T-helper 22 cell (primary cell): Measurements from ENCODE around the gene FGF18.

Source experiments
- DNase-seq: peaks from one replicate; pipeline ENCODE4 v3.0.0-alpha.2; 2020; ENCODE audit warnings: low read depth

FGF18 gene

DNA sequence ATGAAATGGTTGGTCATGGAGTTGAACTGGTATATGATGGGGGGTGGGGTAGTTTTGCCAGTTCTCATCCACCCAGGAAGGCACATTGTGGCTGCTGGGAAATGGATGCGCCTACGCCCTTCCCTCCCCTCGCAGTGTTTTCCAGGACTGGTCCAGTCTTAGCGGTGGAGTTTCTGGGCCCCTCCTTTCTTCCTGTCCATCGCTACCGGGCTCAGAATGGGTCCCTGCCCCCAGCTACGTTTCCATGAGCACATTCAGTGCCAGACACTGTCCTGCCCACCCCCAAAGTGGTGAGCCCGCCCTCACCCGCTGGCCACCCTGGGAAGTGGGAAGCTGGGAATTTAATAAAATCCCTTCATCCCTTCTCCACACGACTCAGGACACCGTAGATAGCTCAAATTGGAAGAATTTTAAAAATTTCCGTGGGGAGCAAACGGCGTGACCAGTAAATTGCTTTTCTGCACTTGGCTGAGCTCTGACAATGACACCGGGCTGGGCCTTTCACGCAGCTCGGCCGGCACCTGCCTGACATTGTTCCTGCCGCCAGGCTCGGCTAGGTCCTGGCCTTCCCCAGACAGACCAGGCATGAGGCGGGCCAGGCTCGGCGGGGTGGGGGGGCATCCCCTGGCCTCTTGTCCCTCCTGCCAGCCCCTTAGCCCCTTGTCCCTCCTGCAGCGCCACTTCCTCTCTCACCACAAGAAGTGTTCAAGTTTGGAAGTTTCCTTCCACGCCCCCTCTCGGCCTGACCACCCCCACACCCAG is 3.6 kb downstream of the FGF18 start:
- no peak for DNase-seq

DNA sequence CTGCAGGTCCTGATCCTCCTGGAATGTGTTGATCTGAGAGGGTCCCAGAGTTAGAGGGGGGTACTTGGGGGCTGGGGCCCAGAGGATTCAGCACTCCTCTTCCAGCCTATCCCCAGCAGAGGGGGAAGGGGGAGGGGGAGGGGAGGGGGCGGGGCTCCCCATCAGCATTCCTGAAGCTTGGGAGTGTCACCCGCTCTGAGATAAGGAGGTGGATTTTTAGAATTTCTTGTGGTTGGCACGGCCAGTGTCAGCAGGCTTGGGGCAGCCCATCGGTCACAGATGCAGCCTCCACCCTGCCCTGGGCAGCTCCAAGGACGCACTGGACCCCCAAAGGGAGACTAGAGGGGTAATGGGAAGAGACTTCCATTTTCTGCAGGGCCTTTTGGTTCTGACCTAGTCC is 5.3 kb downstream of the FGF18 start:
- DNase-seq = no peak

DNA sequence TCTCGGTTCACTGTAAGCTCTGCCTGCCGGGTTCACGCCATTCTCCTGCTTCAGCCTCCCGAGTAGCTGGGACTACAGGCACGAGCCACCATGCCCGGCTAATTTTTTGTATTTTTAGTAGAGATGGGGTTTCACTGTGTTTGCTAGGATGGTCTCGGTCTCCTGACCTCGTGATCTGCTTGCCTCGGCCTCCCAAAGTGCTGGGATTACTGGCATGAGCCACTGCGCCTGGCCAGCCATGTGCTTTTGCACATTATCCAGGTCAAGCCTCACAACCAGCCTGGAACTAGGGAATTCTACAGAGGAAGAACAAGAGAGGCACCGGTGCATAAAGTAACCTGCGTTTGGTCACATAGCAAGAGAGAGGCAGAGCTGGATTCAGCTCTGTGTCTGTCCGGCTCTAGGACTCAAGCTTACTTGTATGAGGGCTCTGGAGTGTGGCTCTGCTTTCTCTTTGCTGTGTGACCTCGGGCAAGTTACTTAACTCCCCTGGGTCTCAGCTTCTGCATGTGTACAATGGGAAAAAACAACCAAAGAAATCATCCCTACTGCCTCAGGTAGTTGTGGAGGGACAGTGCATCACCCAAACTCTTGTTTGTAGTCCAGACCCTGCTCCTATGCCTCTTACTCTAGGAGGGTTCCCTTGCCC is 6.3 kb downstream of the FGF18 start:
- no peak for DNase-seq

DNA sequence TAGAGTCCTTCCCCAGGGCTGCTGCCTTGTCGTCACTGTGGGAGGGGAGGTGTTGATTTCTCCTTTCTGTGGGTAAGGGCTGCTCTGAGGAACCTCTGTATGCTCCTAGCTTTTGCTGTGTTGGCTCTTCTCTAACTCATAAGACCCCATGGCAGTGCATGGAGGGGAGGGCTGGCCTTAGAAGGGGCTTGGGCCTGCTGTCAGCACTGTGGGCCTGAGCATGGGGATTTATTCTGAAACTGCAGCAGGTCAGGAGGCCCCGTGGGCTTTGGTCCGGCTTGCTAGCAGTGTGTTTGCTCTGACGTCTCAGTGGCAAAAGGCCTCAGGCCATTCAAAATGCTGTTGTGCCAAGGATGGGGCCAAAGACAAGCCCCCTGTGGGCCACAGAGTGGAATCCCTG is 6.8 kb downstream of the FGF18 start:
- DNase-seq = no peak

DNA sequence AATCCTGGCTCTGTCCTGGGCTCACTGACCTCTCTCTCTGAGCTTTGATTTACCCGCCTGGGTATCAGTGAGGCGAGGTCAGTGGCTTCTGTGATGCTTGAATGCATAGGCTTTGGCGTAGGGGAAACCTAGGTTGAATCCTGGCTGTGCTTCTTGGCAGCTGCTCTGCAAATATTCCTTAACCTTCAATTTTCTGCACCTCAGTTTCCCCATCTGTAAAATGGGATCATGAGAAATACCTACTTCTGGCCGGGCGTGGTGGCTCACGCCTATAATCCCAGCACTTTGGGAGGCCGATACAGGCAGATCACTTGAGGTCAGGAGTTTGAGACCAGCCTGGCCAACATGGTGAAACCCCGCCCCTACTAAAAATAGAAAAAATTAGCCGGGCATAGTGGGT is 7.2 kb downstream of the FGF18 start:
- DNase-seq = no peak

DNA sequence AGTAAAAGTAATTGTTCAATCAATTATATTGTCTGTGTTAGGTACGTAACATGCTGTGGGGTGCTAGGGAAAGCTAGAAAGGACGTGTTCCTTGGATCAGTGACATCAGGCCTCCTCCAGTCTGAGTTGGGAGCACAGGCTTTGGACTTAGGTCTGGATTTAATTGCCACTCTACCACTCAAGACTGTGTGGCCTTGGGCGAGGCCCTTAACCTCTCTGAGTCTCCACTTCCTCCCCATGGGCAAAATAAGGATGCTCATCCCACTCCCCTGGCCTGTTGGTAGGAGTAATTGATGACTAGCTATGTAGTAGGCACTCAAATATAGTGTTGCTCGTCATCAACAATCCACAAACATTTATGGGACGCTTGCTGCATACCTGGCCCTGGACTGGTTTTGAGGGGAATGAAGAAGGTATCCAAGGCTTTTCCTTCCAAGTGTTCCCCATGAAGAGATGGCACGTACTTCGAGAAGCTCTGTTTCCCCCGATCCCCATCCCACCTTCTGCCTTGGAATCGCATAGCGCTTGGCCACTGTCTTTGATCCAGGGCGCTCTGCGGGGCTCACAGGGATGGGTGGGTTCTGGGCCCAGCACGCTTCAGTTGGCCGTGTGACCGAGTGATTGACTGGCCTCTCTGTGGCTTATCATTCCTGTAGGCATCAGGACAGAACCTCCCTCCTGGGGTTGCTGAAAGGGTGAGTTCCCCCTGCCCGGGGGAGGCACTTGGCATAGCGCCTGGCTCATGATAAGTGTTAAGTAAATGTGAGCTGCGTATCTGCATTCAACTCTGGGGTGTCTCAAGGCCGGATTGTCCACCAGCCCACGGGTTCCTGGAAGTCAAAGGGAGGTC is 8.1 kb downstream of the FGF18 start:
- no peak for DNase-seq

DNA sequence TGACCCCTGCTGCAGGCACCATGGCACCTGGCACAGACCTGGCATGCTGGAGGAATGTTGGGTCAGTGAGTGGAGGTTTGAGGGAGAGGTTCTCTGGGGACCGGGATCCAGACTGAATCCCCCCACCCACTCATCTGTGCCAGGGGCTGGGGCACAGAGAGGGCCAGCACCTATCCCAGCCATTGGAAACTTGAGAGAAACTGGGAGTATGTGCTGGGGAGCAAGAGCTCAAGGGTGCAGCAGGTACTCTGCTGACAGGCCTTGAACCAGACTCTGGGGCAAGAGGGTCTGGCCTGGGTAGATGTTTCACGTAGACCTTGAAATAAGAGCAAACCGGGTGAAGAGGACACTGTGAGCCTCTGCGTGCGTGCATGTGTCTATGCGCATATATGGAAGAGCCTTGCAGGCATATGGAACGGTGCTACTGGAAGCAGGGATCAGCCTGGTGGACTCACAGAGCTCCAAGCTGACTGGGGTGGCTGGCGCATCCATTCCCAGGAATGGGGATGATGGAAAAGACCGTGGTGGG is 8.8 kb downstream of the FGF18 start:
- no peak for DNase-seq

DNA sequence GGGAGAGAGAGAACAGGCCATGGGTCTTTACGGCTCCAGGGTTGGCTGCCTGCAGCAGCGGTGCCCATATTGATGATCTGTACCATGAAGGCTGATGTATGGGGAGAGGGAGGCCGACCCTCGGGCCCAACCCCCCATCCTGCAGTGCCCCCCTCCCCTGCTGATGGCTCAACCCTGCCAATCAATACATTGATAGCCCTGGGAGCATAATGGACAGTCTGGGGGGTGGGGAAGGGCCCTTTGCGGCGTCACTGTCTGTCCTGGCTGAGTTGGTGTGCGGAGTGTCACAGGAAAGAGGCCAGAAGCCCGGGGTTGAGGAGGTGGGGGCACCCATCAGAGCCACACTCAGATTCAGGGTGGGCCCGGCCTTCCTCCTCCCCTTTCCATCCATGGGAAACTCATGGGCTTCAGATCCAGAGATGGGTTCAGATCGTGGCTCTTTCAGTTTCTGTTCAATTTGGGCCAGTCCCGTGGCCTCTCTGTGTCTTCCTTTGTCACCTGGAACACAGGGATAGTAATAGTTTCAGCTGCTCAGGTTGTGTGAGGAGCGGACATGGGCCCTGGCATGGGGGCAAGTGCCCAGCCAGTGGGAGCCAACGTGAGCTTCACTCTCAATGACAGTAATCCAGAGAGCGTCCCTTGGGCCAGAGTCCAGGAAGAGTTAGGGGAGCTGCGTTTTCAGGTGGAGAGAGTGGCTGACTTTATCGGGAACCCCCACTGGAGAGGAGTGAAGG is 9.5 kb downstream of the FGF18 start:
- no peak for DNase-seq

DNA sequence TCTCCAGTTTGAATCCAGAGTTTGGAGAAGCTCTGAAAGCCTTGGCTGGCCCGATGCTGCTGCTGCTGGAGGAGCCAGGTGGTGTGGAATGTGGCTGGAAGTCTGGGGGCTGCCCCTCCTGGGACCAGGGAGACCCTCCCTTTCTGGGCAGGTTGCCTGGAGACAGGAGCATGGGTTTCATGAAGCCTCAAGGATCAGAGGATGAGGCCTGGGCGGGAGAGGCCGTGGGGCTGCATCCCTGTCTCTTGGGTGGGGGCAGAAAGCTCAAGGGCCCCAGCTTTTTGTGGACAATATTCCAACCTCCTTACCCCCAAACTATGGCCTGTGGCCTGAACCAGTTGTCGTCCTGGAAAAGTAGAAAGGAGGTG is 10.1 kb downstream of the FGF18 start:
- DNase-seq = no peak

DNA sequence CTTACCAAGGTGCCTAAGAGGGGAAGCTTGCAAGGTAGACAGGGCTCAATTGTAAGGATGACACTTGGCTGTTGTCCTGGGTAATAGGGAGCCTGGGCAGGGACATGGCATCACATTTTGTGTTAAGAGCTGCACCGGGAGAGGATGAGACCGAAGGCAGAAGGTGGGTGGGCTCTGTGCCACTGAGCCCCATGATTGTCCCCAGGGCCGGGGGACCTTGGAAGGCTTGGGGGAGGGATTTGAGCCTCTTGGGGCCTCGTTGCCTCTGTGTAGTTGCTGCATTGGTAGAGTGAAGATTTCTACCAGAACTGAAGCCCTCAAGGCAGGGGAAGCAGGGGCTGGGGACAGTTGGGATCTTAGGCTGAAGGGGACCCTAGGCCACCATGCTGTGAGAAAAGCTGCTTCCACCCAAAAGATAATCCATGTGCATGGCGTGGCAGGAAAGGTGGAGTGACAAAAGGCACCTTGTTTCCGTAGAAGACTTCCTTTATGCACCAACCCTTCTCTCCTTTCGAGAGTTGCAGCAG is 11.9 kb downstream of the FGF18 start:
- DNase-seq = no peak

DNA sequence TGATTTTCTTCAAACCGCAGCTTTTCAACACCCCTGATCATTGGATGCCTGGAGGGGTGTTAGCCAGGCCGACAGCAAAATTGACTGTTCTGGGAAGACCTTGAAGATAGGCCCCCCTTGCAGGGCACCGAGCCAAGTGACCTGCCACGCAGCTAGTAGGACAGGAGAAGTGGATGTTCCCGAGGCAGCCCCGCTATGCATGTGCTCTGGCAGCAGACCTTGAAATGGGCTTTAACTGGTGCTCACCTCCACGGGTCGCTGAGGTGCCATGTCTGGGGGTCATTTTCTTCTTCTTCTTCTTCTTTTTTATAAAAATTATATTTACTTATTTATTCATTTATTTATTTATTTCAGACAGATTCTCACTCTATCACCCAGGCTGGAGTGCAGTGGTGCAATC is 12.6 kb downstream of the FGF18 start:
- no peak for DNase-seq

DNA sequence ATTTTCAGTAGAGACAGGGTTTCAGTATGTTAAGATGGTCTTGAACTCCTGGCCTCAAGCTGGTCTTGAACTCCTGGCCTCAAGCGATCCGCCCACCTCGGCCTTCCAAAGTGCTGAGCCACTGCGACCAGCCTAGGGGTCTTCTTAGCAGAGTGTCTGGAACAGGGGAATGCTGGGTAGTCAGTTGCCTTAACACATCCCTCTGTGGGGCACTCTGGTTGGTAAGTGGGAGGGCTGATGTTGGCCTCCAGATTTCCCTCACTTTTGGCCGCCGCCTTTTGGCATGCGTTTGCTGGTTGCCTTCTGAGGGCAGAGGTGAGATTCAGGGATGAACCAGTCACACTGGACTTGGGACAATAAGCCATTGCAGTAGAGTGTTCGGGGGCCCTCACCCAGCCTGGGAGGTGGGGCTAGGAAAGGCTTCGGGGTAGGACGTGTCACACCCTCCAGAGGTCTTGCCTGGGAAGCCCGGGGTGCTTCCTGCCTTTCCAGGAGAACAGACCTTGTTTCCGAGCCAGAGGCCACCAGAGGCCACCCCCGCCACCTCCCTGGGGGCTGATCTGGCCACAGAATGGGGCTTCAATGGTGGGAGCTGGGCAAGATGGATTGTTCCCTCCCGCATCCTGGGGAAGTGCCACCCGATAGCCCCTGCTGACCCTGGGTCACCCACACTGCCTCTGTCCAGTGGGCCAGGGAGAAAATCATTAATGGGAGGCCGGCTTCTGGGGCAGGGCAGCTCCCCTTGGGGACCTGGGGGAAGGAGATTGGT is 13.3 kb downstream of the FGF18 start:
- no peak for DNase-seq

DNA sequence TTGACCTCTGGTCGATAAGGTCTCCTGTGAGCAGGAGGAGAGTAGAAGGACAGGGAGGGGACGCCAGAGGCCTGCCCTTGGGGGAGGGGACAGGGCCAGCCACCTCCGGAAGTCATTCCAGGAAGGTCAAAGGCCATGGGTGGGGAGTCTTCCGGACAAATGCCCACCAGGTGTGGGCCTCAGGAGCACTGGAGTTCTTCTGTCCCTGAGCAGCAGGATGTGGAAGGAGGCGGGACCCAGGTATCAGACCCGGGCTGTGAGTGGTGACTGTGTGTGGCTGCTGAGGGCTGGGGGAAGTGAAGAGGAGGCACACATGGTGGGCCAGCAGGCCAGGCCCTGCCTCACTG is 13.9 kb downstream of the FGF18 start:
- no peak for DNase-seq

DNA sequence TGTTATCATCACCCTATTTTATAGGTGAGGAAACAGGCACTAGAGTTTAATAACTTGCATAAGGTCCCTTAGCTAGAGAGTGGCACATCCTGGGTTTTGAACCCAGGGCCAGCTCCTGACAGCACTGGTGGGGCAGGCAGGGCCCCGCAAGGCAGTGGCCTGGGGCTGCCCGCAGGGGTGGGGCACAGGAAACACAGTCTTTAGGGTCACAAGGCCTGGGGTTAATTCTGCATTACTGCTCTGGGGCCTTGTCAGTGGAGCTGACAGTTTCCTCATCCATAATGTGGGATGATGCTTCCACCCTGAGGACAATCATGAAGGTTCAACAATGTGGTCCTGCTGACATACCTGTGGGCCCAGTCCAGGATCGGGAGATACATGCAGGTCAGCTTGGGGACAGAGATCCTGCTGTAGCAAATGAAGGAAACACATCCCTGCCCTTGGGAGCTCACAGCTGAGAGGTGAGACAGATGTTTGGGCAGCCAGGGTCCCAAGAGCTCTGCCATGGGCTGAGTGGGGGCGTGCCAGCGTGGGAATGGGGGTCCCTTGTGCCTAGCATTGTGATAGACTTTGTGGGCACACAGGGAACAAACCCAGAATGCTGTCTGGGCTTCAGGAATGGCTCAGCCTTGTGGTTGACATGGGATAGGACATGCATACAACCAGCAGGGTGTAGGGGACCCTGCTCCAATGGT is 14.7 kb downstream of the FGF18 start:
- DNase-seq = no peak

DNA sequence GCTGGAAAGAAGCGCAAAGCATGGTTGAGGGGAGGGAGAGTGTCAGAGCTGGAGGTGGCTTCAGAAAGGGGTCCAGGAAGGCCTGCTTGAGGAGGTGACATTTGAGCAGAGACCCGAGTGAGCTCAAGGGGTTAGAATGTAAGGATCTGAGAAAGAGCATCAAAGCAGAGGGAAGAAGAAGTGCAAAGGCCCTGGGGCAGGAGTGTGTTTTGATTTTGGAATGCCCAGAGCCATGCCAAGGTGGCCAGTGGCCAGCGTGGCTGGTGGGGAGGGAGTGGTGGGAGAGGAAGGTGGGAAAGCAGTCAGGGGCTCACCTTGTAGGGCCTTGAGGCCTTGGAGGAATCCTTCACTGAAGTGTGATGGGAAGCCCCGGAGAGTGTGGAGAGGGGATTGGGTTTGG is 15.4 kb downstream of the FGF18 start:
- DNase-seq = no peak

DNA sequence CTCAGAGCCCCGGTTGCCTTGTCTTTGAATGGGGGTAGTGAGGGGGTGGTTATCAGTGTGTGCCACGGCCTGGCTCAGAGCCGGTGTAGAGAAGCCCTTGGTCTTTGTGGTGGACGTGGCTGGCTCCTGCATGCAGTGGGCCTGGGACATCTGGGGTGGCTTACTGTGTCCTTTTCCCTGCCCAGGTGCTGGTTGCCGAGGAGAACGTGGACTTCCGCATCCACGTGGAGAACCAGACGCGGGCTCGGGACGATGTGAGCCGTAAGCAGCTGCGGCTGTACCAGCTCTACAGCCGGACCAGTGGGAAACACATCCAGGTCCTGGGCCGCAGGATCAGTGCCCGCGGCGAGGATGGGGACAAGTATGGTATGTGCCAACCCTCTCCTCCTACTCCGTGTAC is 16.5 kb downstream of the FGF18 start:
- DNase-seq = no peak

DNA sequence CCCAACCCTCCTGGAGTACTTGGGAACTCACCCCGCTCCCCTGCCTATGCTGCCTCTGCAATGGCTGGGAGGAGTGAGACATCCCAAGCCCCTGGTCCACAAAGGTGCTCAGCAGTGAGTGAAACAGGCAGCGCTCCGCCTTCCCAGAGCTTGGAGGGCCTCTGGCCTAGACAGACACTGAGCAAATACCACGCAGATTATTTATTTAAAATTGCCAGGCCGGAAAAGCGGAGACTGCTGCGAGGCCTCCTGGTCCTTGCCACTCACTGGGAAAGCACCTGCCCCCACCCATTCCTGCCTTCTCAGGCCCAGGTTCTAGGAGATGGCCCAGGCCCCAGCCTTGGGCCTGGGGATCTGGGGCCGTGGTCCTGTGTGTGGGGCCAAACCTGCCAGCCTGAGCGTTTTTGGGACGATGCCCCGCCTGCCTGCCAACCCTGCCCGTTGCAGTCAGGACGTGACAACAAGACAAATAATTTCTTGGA is 17.4 kb downstream of the FGF18 start:
- DNase-seq = no peak

DNA sequence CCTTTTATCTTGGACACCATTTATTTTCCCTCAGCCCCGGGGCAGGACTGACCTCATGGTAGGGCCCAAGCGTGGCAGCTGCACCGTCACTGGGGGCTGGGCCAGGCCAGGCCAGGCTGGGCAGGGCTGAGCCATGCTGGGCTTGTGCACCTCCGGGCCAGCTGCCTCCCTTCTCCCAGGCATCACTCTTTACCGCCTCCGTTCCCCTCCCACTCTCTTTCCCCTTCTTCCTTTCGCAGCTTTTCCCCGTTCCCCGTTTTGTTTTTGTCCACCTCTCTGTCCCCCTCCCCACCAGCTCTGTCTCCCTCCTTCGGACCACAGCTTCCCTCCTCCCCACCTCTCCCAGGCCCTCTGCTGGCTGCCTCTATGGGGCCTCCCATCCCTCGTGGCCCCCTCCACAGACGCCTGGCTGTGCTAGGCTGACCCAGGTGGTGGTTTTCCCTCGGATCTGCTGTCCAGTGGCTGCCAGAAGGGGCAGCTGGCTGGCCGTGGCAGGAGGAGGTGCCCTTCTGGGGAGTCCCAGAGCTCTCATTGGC is 17.9 kb downstream of the FGF18 start:
- DNase-seq = no peak

DNA sequence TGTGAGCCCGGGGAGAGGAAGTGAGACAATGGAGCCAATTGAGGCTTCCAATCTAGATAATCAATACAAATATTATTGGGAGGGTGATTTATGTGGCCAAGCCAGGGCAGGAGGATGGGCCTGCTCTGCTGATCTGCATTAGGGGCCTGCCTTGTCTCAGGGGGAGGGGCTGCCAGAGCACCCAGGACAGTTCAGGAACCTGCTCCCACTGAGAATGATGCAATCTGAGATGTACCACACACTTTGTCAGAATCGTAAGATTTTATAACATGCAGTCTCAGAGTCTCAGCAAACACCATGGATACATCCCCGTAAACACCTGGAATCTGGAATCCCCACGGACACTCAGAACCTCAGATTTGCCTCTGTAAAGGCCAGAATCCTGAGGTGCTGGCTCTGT is 19.3 kb downstream of the FGF18 start:
- DNase-seq = no peak

DNA sequence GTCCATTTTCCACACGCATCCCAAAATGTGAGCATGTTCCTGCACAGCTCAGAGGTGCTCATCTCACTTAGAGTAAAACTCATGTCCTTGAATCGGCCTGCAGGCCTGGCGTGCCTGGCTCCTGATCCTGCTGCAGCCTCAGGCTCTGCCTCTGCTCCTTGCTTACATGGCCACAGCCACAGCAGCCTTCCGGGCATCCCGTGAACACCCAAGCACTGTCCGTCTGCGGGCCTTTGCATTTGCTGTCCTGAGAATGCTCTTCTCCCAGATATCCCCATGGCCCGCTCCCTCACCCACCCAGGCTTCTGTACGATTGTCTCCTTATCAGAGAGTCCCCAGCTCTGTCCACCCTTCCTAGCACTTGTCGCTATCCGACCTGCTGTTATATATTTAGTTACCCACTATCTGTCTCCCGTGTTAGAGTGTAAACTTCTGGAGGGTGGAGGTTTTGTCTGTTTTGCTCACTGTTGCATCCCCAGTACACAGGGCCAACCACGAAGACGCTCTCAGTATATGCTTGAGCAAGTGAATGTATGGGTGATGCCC is 21.9 kb downstream of the FGF18 start:
- no peak for DNase-seq
